Measurements from ENCODE around the gene ACCSL.

Gene ACCSL

DNA sequence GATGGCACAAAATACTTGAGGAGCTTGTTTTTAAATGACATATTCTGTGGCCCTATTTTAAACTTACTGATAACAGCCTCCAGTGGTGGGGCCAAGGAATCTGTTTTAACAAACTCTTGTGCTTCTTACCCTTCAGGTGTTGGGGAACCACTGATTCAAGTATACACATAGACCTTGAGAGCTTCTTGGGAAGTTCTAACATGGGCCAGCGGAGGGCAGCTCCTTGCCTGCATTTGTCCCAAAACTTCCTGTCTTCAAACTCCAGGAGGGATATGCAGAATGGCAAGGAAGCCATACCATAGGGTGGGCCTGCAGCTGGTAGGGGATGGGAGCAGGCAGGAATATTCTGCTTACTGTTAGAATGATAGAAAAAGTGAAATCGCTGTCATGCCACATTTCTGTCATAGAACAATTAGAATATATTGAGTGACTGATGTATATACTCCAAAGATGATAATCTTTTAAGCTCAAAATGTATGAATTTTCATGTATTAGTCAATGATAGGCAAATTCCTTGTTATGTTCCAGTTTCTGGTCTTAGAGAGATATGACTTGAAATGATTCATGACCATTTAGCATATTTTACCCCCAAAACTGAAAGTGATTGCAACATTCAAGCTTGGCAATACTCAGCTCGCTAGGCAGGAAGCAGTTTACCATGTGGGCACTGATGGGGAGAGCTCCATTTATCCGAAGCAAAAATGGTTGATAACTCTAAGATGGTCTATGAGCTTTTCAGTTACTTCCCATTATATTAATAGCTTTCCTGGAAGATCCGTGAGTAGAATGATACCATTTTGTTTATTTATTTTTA lies 56.9 kb downstream of the ACCSL start:
- no peaks in the 10 kb centered on the region for H3K9me3 Mint-ChIP-seq
- H3K4me1 Mint-ChIP-seq, result no peaks in the 10 kb centered on the region
- H3K27ac Mint-ChIP-seq, result no peak overlapping the region
- H3K27me3 Mint-ChIP-seq (ENCODE audit: low read depth, poor library complexity), result peaks cover 11% of the 10 kb centered on the region
- peaks cover 26% of the 10 kb centered on the region for H3K36me3 Mint-ChIP-seq (ENCODE audit: low read depth)
- TF ChIP-seq, protein P1, sequence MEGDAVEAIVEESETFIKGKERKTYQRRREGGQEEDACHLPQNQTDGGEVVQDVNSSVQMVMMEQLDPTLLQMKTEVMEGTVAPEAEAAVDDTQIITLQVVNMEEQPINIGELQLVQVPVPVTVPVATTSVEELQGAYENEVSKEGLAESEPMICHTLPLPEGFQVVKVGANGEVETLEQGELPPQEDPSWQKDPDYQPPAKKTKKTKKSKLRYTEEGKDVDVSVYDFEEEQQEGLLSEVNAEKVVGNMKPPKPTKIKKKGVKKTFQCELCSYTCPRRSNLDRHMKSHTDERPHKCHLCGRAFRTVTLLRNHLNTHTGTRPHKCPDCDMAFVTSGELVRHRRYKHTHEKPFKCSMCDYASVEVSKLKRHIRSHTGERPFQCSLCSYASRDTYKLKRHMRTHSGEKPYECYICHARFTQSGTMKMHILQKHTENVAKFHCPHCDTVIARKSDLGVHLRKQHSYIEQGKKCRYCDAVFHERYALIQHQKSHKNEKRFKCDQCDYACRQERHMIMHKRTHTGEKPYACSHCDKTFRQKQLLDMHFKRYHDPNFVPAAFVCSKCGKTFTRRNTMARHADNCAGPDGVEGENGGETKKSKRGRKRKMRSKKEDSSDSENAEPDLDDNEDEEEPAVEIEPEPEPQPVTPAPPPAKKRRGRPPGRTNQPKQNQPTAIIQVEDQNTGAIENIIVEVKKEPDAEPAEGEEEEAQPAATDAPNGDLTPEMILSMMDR (IDR thresholded peaks at IDR 0.05), result no peak
- DNase-seq, result no peak
- no peak overlapping the region for H3K4me3 Mint-ChIP-seq

DNA sequence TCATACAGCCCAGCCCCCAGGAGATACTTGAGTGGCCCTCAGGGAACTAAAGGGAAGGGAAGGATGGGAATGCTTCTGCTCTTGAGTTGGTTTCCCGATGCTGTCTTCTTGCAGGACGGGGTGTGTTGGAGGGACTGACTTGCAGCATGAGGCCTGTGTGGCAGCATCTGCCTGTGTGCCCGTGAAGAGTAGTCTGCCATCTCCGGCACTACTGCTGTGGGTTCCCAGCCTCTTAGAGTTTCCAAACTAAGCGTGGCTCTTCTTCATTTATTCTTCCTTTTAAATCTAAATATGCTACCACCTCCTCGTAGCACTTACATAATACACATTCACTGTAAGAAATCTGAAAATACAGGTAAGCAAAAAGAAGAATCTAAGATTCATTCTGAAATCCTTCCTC lies 60.5 kb downstream of the ACCSL start:
- DNase-seq, result no peak
- Mint-ChIP-seq H3K27me3 (ENCODE audit: low read depth, poor library complexity) (peaks cover 3% of the 10 kb centered on the region), H3K4me3 (no peak overlapping the region), H3K9me3 (no peaks in the 10 kb centered on the region), H3K4me1 (peaks cover 12% of the 10 kb centered on the region), H3K36me3 (ENCODE audit: low read depth) (peaks cover 24% of the 10 kb centered on the region), H3K27ac (no peak overlapping the region)
- TF ChIP-seq, protein P1 (IDR thresholded peaks at IDR 0.05), result no peak
